MM.1S (cell line): ENCODE data around the gene ZNF667.
A peak's percentile ranks its signal among the peaks of the same experiment; 100 is the strongest.

ENCODE experiments used
- DNase-seq: peaks from one replicate; pipeline ENCODE4 v3.0.0-alpha.2; 2015
- H2AFZ ChIP-seq: fragments of 300-600 bp; sonication (generic); 2 replicates; pipeline ENCODE4 v1.6.0; 2016; ENCODE audit warnings: antibody characterized with exemption, low read length
- H3F3A ChIP-seq: fragments of 300-600 bp; sonication (generic); 2 replicates; pipeline ENCODE4 v1.6.1; 2016; ENCODE audit warnings: mild to moderate bottlenecking, antibody characterized with exemption, low read length, moderate library complexity, mixed read lengths; ENCODE audit not compliant: insufficient read depth
- H3K27ac ChIP-seq: fragments of 300-600 bp; sonication (generic); 2 replicates; pipeline ENCODE4 v1.5.1; 2016; ENCODE audit warnings: mild to moderate bottlenecking, low read length
- H3K27me3 ChIP-seq: fragments of 300-600 bp; sonication (generic); replicated peaks from 2 replicates; pipeline ENCODE4 v1.6.0; 2016; ENCODE audit warnings: low read length; ENCODE audit not compliant: insufficient read depth
- H3K36me3 ChIP-seq: fragments of 300-600 bp; sonication (generic); replicated peaks from 2 replicates; pipeline ENCODE4 v1.6.1; 2016; ENCODE audit warnings: mild to moderate bottlenecking, low read length, mixed read lengths; ENCODE audit not compliant: insufficient read depth
- H3K4me1 ChIP-seq: fragments of 300-600 bp; sonication (generic); 2 replicates; pipeline ENCODE4 v1.6.1; 2016; ENCODE audit warnings: low read length, mixed read lengths
- H3K4me2 ChIP-seq: fragments of 300-600 bp; sonication (generic); 2 replicates; pipeline ENCODE4 v1.6.0; 2016; ENCODE audit warnings: low read depth, low read length
- H3K4me3 ChIP-seq: fragments of 300-600 bp; sonication (generic); 2 replicates; pipeline ENCODE4 v1.5.1; 2016; ENCODE audit warnings: low read length, mixed read lengths
- H3K79me2 ChIP-seq: fragments of 300-600 bp; sonication (generic); 2 replicates; pipeline ENCODE4 v1.6.1; 2016; ENCODE audit warnings: mixed run types, low read length, mixed read lengths
- H3K9ac ChIP-seq: fragments of 300-600 bp; sonication (generic); 2 replicates; pipeline ENCODE4 v1.6.1; 2016; ENCODE audit warnings: low read length, mixed read lengths
- H3K9me2 ChIP-seq: fragments of 300-600 bp; sonication (generic); replicated peaks from 2 replicates; pipeline ENCODE4 v1.6.1; 2016; ENCODE audit warnings: mild to moderate bottlenecking, low read length, mixed read lengths; ENCODE audit not compliant: insufficient read depth
- H3K9me3 ChIP-seq: fragments of 300-600 bp; sonication (generic); replicated peaks from 2 replicates; pipeline ENCODE4 v1.6.1; 2016; ENCODE audit warnings: mild to moderate bottlenecking, low read length, mixed read lengths; ENCODE audit not compliant: insufficient read depth
- H4K20me1 ChIP-seq: fragments of 300-600 bp; sonication (generic); 2 replicates; pipeline ENCODE4 v1.6.1; 2016; ENCODE audit warnings: mild to moderate bottlenecking, low read length, moderate library complexity, mixed read lengths; ENCODE audit not compliant: insufficient read depth
- EZH2phosphoT487 ChIP-seq: fragments of 300-600 bp; sonication (generic); IDR thresholded peaks from 2 replicates; pipeline ENCODE4 v1.6.1; 2018; ENCODE audit warnings: antibody characterized with exemption, low read length
- TF ChIP-seq, protein P1 (sequence below): fragments of 300-600 bp; sonication (generic); IDR thresholded peaks from 2 replicates; pipeline ENCODE4 v1.5.1; 2016; ENCODE audit warnings: antibody characterized with exemption, low read length, mixed read lengths

ZNF667 gene

DNA sequence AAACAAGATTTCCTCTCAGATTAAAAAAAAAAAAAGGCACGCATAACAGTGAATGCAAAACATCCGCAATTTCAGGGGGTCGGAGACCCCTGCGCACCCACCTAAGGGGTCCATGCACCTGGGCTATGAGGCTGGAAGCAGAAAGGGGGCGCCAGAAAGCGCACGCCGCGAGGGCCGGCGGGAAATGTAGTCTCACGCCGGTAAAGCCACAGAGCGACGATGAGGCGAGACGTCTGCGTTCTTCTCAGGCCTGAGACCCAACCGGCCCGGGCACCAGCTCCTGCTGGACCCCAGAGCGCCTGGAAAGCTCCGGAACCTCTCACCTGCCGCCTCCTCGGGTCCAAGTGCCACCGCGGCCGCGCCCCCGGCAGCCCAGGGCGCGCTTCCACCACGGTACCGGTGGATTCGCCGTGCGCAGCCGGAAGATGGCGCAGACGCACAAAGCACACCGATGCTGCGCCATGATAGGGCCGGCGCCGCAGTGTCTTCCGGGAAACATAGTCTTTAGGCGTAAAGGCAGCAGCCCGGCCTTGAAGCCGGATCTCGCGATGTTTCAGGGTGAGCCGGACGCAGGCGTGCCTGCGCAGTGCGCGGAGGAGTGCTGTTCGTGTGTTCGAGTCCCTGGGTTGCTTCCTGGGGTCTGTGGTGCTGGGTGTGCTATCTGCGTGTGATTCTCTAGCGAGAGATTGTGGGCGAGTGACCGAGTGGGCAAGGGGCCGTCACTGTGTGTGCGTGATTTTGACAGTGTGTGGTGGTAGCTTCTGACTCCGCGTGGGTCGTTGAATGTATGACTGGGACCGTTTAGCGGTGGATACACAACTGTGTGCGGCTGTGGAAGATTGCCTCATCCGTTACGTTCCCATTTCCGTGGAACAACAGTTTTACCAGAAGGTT lies 83.8 kb downstream of the ZNF667 start, which contains the start of gene ZNF582:
ZNF582 (minus strand) TSS at position 416 of the 894 bp plus-strand sequence. CDS start 1,782 bp downstream, outside the sequence.
- peak within 1 kb of the TSS; percentile 58; the same call in 1 of the 2 replicates for H3K27ac ChIP-seq
- H3K4me3 ChIP-seq, result peak within 1 kb of the TSS; percentile 81
- no peaks in the 10 kb centered on the region for H3K9me3 ChIP-seq
- H4K20me1 ChIP-seq, result no peaks in the 10 kb centered on the region
- H3K4me1 ChIP-seq, result 0 out of 2 replicates have a peak, but pooled peaks cover 4% of the 10 kb centered on the region
- H3K9ac ChIP-seq, result peak within 1 kb of the TSS; percentile 80
- H3K79me2 ChIP-seq, result no peaks in the 10 kb centered on the region
- H3K36me3 ChIP-seq, result no peaks in the 10 kb centered on the region
- H3K4me2 ChIP-seq, result peak within 1 kb of the TSS; percentile 75
- H2AFZ ChIP-seq, result peak within 1 kb of the TSS; percentile 88
- no peaks in the 10 kb centered on the region for H3K27me3 ChIP-seq
- no peaks in the 10 kb centered on the region for H3K9me2 ChIP-seq
- DNase-seq, result peak; percentile 98
- H3F3A ChIP-seq, result no peaks in the 10 kb centered on the region
- TF ChIP-seq EZH2phosphoT487, result no peak
- TF ChIP-seq, protein P1, sequence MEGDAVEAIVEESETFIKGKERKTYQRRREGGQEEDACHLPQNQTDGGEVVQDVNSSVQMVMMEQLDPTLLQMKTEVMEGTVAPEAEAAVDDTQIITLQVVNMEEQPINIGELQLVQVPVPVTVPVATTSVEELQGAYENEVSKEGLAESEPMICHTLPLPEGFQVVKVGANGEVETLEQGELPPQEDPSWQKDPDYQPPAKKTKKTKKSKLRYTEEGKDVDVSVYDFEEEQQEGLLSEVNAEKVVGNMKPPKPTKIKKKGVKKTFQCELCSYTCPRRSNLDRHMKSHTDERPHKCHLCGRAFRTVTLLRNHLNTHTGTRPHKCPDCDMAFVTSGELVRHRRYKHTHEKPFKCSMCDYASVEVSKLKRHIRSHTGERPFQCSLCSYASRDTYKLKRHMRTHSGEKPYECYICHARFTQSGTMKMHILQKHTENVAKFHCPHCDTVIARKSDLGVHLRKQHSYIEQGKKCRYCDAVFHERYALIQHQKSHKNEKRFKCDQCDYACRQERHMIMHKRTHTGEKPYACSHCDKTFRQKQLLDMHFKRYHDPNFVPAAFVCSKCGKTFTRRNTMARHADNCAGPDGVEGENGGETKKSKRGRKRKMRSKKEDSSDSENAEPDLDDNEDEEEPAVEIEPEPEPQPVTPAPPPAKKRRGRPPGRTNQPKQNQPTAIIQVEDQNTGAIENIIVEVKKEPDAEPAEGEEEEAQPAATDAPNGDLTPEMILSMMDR, result peak; percentile 91
